GM23248 (cell line): Measurements from ENCODE around the gene FRAT2. TPM values are rescaled to one million over a fixed set of nuclear protein-coding genes. Genes with fewer than 3 reads are reported as not detected.

Experiments used
- DNase-seq: peaks from one replicate; pipeline ENCODE4 v3.0.0-alpha.2; 2015
- H2AFZ ChIP-seq: fragments of 200-600 bp; sonication (generic); 2 replicates; pipeline ENCODE4 v1.6.1; 2016; ENCODE audit warnings: antibody characterized with exemption
- H3F3A ChIP-seq: fragments of 200-600 bp; sonication (generic); 2 replicates; pipeline ENCODE4 v1.6.1; 2016; ENCODE audit warnings: mild to moderate bottlenecking, antibody characterized with exemption, mixed run types; ENCODE audit not compliant: insufficient read depth
- H3K27ac ChIP-seq: fragments of 200-600 bp; sonication (generic); 2 replicates; pipeline ENCODE4 v1.5.1; 2016; ENCODE audit warnings: mild to moderate bottlenecking
- H3K27me3 ChIP-seq: fragments of 200-600 bp; sonication (generic); replicated peaks from 2 replicates; pipeline ENCODE4 v1.6.1; 2016; ENCODE audit warnings: mild to moderate bottlenecking; ENCODE audit not compliant: insufficient read depth
- H3K36me3 ChIP-seq: fragments of 200-600 bp; sonication (generic); 2 replicates; pipeline ENCODE4 v1.6.1; 2016; ENCODE audit warnings: low read depth, mild to moderate bottlenecking
- H3K4me1 ChIP-seq: fragments of 200-600 bp; sonication (generic); 2 replicates; pipeline ENCODE4 v1.6.1; 2016; ENCODE audit warnings: mild to moderate bottlenecking; ENCODE audit not compliant: insufficient read depth
- H3K4me2 ChIP-seq: fragments of 200-600 bp; sonication (generic); one replicate; pipeline ENCODE4 v1.6.1; 2016; ENCODE audit warnings: mild to moderate bottlenecking; ENCODE audit not compliant: unreplicated experiment
- H3K4me3 ChIP-seq: fragments of 200-600 bp; sonication (generic); 2 replicates; pipeline ENCODE4 v1.5.1; 2016; ENCODE audit warnings: mild to moderate bottlenecking
- H3K79me2 ChIP-seq: fragments of 200-600 bp; sonication (generic); 2 replicates; pipeline ENCODE4 v1.6.1; 2016; ENCODE audit warnings: mild to moderate bottlenecking; ENCODE audit not compliant: insufficient read depth
- H3K9ac ChIP-seq: fragments of 200-600 bp; sonication (generic); 2 replicates; pipeline ENCODE4 v1.6.1; 2016; ENCODE audit warnings: mild to moderate bottlenecking
- H3K9me2 ChIP-seq: fragments of 200-600 bp; sonication (generic); 2 replicates; pipeline ENCODE4 v1.6.1; 2016; ENCODE audit warnings: mixed run types, mild to moderate bottlenecking, moderate library complexity; ENCODE audit not compliant: insufficient read depth
- H3K9me3 ChIP-seq: fragments of 200-600 bp; sonication (generic); one replicate; pipeline ENCODE4 v1.6.1; 2017; ENCODE audit warnings: low read depth
- H4K20me1 ChIP-seq: fragments of 200-600 bp; sonication (generic); 2 replicates; pipeline ENCODE4 v1.6.0; 2016; ENCODE audit not compliant: insufficient read depth
- EZH2 ChIP-seq: fragments of 200-600 bp; sonication (generic); IDR thresholded peaks from 2 replicates; pipeline ENCODE4 v1.6.1; 2018; ENCODE audit warnings: antibody characterized with exemption, mild to moderate bottlenecking; ENCODE audit not compliant: insufficient read depth, poor library complexity, severe bottlenecking
- EZH2phosphoT487 ChIP-seq: fragments of 200-600 bp; sonication (generic); IDR thresholded peaks from 2 replicates; pipeline ENCODE4 v1.6.1; 2018; ENCODE audit warnings: antibody characterized with exemption, moderate library complexity, mild to moderate bottlenecking, low read depth; ENCODE audit not compliant: insufficient read depth
- WGBS, 2 experiments: methylation state at CpG; one replicate each; pipeline ENCODE4 v1.1.6; 2015 to 2017; ENCODE audit warnings: low lambda C conversion rate in 2 of 2, low coverage in 1 of 2; ENCODE audit errors: missing lambda C conversion rate in 2 of 2; 5-methylcytosine and 5-hydroxymethylcytosine counted together
- in situ Hi-C: fragments of 300-500 bp; cut with MboI; formaldehyde crosslinking; loops from 2 replicates; pipeline ENCODE4 v1.15.0; 2020
- polyA plus RNA-seq: library from polyadenylated mRNA; unstranded; fragments of >200 nt; fragmentation: Nextera tagmentation; extraction: Ambion mirVana; gene quantifications from 2 replicates; pipeline ENCODE4 v1.2.1, GENCODE V29; 2016
- total RNA-seq: library from RNA; depleted of rRNA; stranded (reverse); fragments of >200 nt; shearing (Covaris generic); gene quantifications from 2 replicates; pipeline ENCODE4 v1.2.3, GENCODE V29; 2014

The FRAT2 gene
- total and polyA plus RNA-seq, 2 experiments from 2014 or later = 1.6 to 10.3 TPM

DNA sequence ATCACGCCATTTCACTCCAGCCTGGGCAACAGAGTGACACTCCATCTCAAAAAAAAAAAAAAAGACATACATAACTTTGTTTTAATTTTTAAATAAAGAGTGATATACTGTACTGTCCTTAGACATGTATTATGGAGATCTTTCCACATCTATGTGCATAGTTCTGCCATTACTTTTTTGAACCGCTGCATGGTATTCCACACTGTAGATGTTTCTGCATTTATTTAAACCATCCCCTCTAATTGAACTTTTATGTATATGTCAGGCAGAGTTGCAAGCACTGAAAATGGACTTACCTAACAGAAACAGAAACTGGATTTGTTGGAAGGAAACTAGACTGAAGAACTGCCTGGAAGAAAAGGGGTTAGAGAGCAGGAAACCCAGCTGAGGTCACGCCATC, 33.5 kb downstream of the FRAT2 start:
- Histone ChIP-seq H3K4me3 (no peak overlapping the region), H3K9ac (no peak overlapping the region), H3K9me3 (no peaks in the 10 kb centered on the region), H3K9me2 (no peaks in the 10 kb centered on the region), H3K27ac (no peak overlapping the region), H3K36me3 (no peaks in the 10 kb centered on the region), H3K27me3 (no peaks in the 10 kb centered on the region), H4K20me1 (no peaks in the 10 kb centered on the region), H3F3A (no peaks in the 10 kb centered on the region), H2AFZ (no peak overlapping the region), H3K79me2 (no peaks in the 10 kb centered on the region), H3K4me1 (no peaks in the 10 kb centered on the region), H3K4me2 (no peak overlapping the region)
- in situ Hi-C loops = no loop called here
- no peak for DNase-seq
- TF ChIP-seq EZH2 (no peak), EZH2phosphoT487 (no peak)
- WGBS, 2 experiments = 92 to 99% methylated on average over 3 of the region's 3 CpGs

DNA sequence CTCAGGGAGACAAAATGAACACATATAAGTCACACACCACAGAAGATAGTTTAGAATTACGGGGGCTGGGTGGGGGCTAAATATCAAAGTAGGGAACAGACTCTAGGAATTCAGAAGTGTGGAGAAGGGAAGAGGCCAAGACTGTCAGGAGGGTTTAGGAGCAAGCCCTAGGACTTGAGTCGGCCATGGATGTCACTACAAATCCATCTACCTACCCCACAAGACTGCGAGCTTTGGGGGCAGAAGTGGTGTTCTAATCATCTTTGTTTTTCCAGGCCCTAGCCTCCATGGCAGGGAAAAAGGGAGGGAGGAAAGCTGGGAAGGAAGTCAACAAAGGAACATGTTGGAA, 36.3 kb downstream of the FRAT2 start:
- H3K4me3 ChIP-seq = no peak overlapping the region
- H3K36me3 ChIP-seq = no peaks in the 10 kb centered on the region
- H3K4me2 ChIP-seq = no peak overlapping the region
- no peak overlapping the region for H3K27ac ChIP-seq
- H3K9ac ChIP-seq = no peak overlapping the region
- no peaks in the 10 kb centered on the region for H3K27me3 ChIP-seq
- in situ Hi-C loops = no loop called here
- no peaks in the 10 kb centered on the region for H3K79me2 ChIP-seq
- H3F3A ChIP-seq = no peaks in the 10 kb centered on the region
- H4K20me1 ChIP-seq = no peaks in the 10 kb centered on the region
- 58 to 63% methylated on average over 3 of the region's 3 CpGs for WGBS, 2 experiments
- H3K4me1 ChIP-seq = no peaks in the 10 kb centered on the region
- H3K9me3 ChIP-seq = no peaks in the 10 kb centered on the region
- no peaks in the 10 kb centered on the region for H3K9me2 ChIP-seq
- no peak for TF ChIP-seq EZH2phosphoT487
- TF ChIP-seq EZH2 = no peak
- H2AFZ ChIP-seq = no peak overlapping the region
- DNase-seq = no peak

DNA sequence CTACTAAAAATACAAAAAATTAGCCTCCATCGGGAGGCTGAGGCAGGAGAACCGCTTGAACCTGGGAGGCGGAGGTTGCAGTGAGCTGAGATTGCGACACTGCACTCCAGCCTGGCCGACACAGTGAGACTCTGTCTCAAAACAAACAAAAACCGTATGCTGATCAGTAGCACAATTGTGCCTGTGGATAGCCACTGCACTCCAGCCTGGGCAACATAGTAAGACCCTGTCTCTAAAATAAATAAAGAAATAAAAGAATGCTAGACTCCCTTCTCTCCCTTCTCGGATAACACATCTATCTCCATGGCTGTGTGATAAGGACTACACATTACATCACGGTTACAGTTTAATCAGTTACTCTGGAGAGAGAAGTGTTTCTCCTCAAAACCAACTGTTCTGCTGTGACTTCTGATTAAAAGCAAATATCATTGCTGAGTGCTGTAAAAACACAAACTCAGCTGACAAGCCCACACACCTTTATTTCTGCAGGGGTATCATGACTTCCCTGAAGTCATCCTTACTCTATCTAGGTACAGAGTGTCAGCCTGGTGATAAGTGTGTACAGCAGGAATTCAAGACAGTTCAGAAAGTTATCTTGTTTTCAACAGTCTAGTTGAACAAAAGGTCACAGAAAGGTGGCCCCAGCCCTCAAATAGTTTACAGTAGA, 36.8 kb downstream of the FRAT2 start:
- in situ Hi-C loops = no loop called here
- no peaks in the 10 kb centered on the region for H3K79me2 ChIP-seq
- H3K4me1 ChIP-seq = no peaks in the 10 kb centered on the region
- no peaks in the 10 kb centered on the region for H3K27me3 ChIP-seq
- no peaks in the 10 kb centered on the region for H3K36me3 ChIP-seq
- no peaks in the 10 kb centered on the region for H3F3A ChIP-seq
- H3K4me2 ChIP-seq = no peak overlapping the region
- no peak overlapping the region for H3K4me3 ChIP-seq
- H3K9me3 ChIP-seq = no peaks in the 10 kb centered on the region
- no peaks in the 10 kb centered on the region for H4K20me1 ChIP-seq
- no peak for DNase-seq
- H2AFZ ChIP-seq = no peak overlapping the region
- no peak overlapping the region for H3K9ac ChIP-seq
- TF ChIP-seq EZH2phosphoT487 (no peak), EZH2 (no peak)
- H3K27ac ChIP-seq = no peak overlapping the region
- no peaks in the 10 kb centered on the region for H3K9me2 ChIP-seq
- 76 to 82% methylated on average over 8 of the region's 8 CpGs for WGBS, 2 experiments

DNA sequence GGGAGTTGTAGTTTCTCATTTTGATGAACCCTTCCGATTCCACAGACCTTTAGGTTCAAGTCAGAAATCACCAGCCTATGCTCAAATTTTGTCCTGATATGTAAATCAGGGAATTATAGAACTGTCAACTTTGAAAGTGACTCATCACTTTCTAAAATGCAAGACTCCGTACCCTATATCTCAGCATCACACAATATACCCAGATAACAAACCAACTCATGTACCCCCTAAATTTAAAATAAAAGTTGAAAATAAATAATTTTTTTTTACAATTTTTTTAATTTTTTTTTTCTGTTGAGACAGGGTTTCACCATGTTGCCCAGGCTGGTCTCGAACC, 41.7 kb downstream of the FRAT2 start:
- H2AFZ ChIP-seq = no peak overlapping the region
- H3K9ac ChIP-seq = no peak overlapping the region
- H3K9me3 ChIP-seq = no peaks in the 10 kb centered on the region
- peaks cover 8% of the 10 kb centered on the region for H3K4me1 ChIP-seq
- no peak overlapping the region for H3K4me2 ChIP-seq
- DNase-seq = no peak
- H3K4me3 ChIP-seq = no peak overlapping the region
- TF ChIP-seq EZH2 = no peak
- no peak for TF ChIP-seq EZH2phosphoT487
- peaks cover 30% of the 10 kb centered on the region for H3K79me2 ChIP-seq
- no peaks in the 10 kb centered on the region for H3K36me3 ChIP-seq
- H3K27ac ChIP-seq = no peak overlapping the region
- in situ Hi-C loops = no loop called here
- H3K9me2 ChIP-seq = no peaks in the 10 kb centered on the region
- 63 to 66% methylated on average over 3 of the region's 3 CpGs for WGBS, 2 experiments
- no peaks in the 10 kb centered on the region for H4K20me1 ChIP-seq
- no peaks in the 10 kb centered on the region for H3K27me3 ChIP-seq
- peaks cover 16% of the 10 kb centered on the region for H3F3A ChIP-seq

DNA sequence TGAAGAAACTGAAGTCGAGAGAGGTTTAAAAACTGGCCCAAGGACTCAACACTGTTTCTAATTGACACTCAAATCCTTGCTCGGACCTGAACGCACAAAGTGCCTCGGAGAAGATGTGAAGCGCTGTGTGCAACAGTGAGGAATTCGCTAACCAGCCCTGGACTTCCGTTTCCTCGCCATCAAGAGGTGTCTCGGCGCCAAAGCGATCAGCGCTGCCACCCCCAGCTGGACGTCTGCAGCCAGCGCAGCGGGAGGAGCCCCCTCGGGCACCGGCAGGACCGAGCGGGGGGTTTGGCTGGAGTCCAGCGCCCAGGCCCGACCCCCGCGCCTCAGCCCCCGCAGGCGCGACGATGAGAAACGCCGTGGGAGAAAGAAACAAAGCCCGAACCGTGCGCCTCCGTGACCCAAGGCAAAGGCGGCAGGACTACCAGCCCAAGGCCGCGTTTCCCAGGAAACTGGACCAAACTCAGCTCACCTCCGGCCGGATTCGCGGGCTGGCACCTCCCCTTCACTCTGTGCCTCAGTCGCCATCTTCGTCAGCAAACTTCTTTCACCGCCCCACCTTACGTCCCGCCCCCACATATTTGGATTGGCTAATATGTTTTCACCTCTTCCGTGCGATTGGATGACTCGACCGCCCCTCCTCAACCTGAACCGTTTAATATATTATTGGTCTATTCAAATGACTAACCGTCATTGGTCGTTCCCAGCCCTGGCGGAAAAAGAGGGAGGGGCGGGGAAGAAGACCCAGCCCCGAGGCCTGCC, 42.2 kb downstream of the FRAT2 start, which contains the start of gene ARHGAP19:
TSS of gene ARHGAP19 (minus strand) at position 541 of the 765 bp plus-strand sequence. CDS start at position 531, 10 bp downstream.
- in situ Hi-C loops = no loop called here
- Histone ChIP-seq H3K9me2 (no peaks in the 10 kb centered on the region), H3K4me2 (peak within 1 kb of the TSS; percentile 90), H3K4me3 (peak within 1 kb of the TSS; percentile 85), H3K36me3 (no peaks in the 10 kb centered on the region), H3K27ac (peak within 1 kb of the TSS; percentile 96), H2AFZ (peak within 1 kb of the TSS; percentile 91), H4K20me1 (no peaks in the 10 kb centered on the region), H3K4me1 (peaks cover 8% of the 10 kb centered on the region), H3K27me3 (no peaks in the 10 kb centered on the region), H3K9me3 (no peaks in the 10 kb centered on the region), H3F3A (peaks cover 16% of the 10 kb centered on the region), H3K9ac (peak within 1 kb of the TSS; percentile 91), H3K79me2 (peaks cover 35% of the 10 kb centered on the region)
- 0 to 1% methylated on average over 40 to 55 of the region's 55 CpGs for WGBS, 2 experiments
- no peak for TF ChIP-seq EZH2phosphoT487
- no peak for TF ChIP-seq EZH2
- DNase-seq = peak; percentile 99
